GM12872 (cell line): ENCODE measurements around the gene ARID1A.

ENCODE experiments used
- TF ChIP-seq, protein P1 (sequence below): IDR thresholded peaks from 3 replicates; pipeline ENCODE4 v1.5.1; 2011; ENCODE audit warnings: low read depth, mild to moderate bottlenecking, low read length, moderate library complexity; ENCODE audit not compliant: insufficient read depth

Gene ARID1A

GRCh38 chr1:26827663-26828062 lies 131.8 kb downstream of the ARID1A start:
- TF ChIP-seq, protein P1, sequence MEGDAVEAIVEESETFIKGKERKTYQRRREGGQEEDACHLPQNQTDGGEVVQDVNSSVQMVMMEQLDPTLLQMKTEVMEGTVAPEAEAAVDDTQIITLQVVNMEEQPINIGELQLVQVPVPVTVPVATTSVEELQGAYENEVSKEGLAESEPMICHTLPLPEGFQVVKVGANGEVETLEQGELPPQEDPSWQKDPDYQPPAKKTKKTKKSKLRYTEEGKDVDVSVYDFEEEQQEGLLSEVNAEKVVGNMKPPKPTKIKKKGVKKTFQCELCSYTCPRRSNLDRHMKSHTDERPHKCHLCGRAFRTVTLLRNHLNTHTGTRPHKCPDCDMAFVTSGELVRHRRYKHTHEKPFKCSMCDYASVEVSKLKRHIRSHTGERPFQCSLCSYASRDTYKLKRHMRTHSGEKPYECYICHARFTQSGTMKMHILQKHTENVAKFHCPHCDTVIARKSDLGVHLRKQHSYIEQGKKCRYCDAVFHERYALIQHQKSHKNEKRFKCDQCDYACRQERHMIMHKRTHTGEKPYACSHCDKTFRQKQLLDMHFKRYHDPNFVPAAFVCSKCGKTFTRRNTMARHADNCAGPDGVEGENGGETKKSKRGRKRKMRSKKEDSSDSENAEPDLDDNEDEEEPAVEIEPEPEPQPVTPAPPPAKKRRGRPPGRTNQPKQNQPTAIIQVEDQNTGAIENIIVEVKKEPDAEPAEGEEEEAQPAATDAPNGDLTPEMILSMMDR: no peak

DNA sequence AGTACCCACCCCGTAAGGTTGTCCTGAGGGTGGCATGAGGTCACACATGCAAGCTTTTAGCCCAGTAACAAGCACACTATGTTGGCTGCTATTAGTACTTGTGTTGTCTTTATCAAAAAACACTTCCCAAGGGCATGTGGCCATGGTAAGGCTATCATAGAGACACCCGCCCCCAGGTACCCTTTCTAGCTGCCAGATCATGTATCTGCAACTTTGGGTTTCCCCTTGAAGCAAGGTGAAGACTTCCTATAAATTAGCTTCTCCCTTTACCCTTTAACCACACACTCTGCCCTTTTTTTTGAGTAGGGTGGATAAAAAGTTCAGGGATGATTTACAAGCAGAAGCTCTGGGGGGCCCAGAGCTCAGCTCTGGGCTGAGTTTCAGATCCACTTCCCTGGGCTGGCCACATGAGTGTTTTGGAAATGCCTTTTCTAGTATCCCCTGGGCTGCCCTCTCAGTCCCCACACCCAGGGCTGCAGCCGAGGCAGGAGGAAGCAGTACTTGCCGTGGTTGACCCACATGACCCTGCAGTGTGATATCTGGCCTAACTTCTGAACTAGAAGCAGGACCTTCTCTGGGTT lies 132.7 kb downstream of the ARID1A start:
- TF ChIP-seq, protein P1: no peak

GRCh38 chr1:26829184-26829911 lies 133.5 kb downstream of the ARID1A start:
- TF ChIP-seq, protein P1: no peak

- TF ChIP-seq, protein P1: no peak
Measured at GRCh38 chr1:26831059-26831458, 135.2 kb downstream of the ARID1A start.
